Activated CD4-positive, alpha-beta T cell treated with anti-CD3 and anti-CD28 coated beads, Interleukin-2, Interleukin-4, amounts not matched to agents 100 ng/mL and 50 ng/mL, durations not matched to agents 16 hours and 8 hours (primary cell): Measurements from ENCODE around the gene MALL.
"Not testable (repeated sequence)": the region's sequence is repeated elsewhere in the genome, so short reads cannot be mapped to it uniquely, and the experiment has no call there.

Experiments used
- DNase-seq: peaks from one replicate; pipeline ENCODE4 v3.0.0-alpha.2; 2020; ENCODE audit warnings: low spot score

The MALL gene

GRCh38 chr2:110097506-110098220 is 18.0 kb downstream of the MALL start:
- DNase-seq: no peak

- no peak for DNase-seq
Observed at GRCh38 chr2:110095994-110096633, 19.5 kb downstream of the MALL start.

GRCh38 chr2:110094884-110095534 is 20.6 kb downstream of the MALL start:
- not testable (repeated sequence) for DNase-seq

GRCh38 chr2:110093924-110094323 is 21.7 kb downstream of the MALL start:
- DNase-seq: not testable (repeated sequence)

- not testable (repeated sequence) for DNase-seq
Observed at GRCh38 chr2:110090164-110090563, 25.5 kb downstream of the MALL start.

- DNase-seq: not testable (repeated sequence)
Observed at GRCh38 chr2:110083757-110084156, 31.9 kb downstream of the MALL start.

- not testable (repeated sequence) for DNase-seq
Observed at GRCh38 chr2:110083162-110083561, 32.5 kb downstream of the MALL start.

GRCh38 chr2:110078104-110078503 is 37.5 kb downstream of the MALL start:
- DNase-seq: not testable (repeated sequence)

GRCh38 chr2:110075896-110076295 is 39.7 kb downstream of the MALL start:
- not testable (repeated sequence) for DNase-seq

GRCh38 chr2:110069869-110070268 is 45.8 kb downstream of the MALL start:
- not testable (repeated sequence) for DNase-seq

GRCh38 chr2:110068153-110068552 is 47.5 kb downstream of the MALL start:
- DNase-seq: not testable (repeated sequence)

GRCh38 chr2:110062332-110062731 is 53.3 kb downstream of the MALL start:
- not testable (repeated sequence) for DNase-seq

- DNase-seq: not testable (repeated sequence)
Observed at GRCh38 chr2:110060550-110060949, 55.1 kb downstream of the MALL start.

- DNase-seq: not testable (repeated sequence)
Observed at GRCh38 chr2:110059694-110060358, 55.8 kb downstream of the MALL start.

GRCh38 chr2:110059009-110059693 is 56.5 kb downstream of the MALL start:
- DNase-seq: not testable (repeated sequence)

GRCh38 chr2:110058034-110058433 is 57.6 kb downstream of the MALL start:
- DNase-seq: not testable (repeated sequence)

- not testable (repeated sequence) for DNase-seq
Observed at GRCh38 chr2:110055819-110056408, 59.7 kb downstream of the MALL start.

GRCh38 chr2:110054521-110055407 is 60.9 kb downstream of the MALL start:
- not testable (repeated sequence) for DNase-seq

- not testable (repeated sequence) for DNase-seq
Observed at GRCh38 chr2:110053688-110054087, 61.9 kb downstream of the MALL start.

- not testable (repeated sequence) for DNase-seq
Observed at GRCh38 chr2:110052166-110052565, 63.5 kb downstream of the MALL start.
